Measurements from ENCODE around the gene GMIP.

GMIP gene, protein sequence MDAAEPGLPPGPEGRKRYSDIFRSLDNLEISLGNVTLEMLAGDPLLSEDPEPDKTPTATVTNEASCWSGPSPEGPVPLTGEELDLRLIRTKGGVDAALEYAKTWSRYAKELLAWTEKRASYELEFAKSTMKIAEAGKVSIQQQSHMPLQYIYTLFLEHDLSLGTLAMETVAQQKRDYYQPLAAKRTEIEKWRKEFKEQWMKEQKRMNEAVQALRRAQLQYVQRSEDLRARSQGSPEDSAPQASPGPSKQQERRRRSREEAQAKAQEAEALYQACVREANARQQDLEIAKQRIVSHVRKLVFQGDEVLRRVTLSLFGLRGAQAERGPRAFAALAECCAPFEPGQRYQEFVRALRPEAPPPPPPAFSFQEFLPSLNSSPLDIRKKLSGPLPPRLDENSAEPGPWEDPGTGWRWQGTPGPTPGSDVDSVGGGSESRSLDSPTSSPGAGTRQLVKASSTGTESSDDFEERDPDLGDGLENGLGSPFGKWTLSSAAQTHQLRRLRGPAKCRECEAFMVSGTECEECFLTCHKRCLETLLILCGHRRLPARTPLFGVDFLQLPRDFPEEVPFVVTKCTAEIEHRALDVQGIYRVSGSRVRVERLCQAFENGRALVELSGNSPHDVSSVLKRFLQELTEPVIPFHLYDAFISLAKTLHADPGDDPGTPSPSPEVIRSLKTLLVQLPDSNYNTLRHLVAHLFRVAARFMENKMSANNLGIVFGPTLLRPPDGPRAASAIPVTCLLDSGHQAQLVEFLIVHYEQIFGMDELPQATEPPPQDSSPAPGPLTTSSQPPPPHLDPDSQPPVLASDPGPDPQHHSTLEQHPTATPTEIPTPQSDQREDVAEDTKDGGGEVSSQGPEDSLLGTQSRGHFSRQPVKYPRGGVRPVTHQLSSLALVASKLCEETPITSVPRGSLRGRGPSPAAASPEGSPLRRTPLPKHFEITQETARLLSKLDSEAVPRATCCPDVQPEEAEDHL

GRCh38 chr19:19643158-19644053 lies at the start of gene GMIP:
Gene GMIP (minus strand): TSS chr19:19643657. CDS start chr19:19643529, 128 bp downstream.
- no peak for TF ChIP-seq TCF12 (IDR thresholded peaks at IDR 0.05; ENCODE audit: low read depth)
- TF ChIP-seq, protein P1, sequence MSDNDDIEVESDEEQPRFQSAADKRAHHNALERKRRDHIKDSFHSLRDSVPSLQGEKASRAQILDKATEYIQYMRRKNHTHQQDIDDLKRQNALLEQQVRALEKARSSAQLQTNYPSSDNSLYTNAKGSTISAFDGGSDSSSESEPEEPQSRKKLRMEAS (IDR thresholded peaks at IDR 0.05): 0 out of 2 replicates have a peak, but pooled peaks have one; percentile 33
- peak; percentile 73 for TF ChIP-seq RAD21 (IDR thresholded peaks at IDR 0.05; ENCODE audit: low read depth)
- TF ChIP-seq EGR1 (IDR thresholded peaks at IDR 0.05): 0 out of 2 replicates have a peak, but pooled peaks have one; percentile 31
- TF ChIP-seq YY1 (IDR thresholded peaks at IDR 0.05; ENCODE audit: low read depth): no peak
- TF ChIP-seq, protein P2, sequence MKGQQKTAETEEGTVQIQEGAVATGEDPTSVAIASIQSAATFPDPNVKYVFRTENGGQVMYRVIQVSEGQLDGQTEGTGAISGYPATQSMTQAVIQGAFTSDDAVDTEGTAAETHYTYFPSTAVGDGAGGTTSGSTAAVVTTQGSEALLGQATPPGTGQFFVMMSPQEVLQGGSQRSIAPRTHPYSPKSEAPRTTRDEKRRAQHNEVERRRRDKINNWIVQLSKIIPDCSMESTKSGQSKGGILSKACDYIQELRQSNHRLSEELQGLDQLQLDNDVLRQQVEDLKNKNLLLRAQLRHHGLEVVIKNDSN (IDR thresholded peaks at IDR 0.05): no peak
- no peak for TF ChIP-seq CEBPB (IDR thresholded peaks at IDR 0.05)
- TF ChIP-seq TAF1 (IDR thresholded peaks at IDR 0.05; ENCODE audit: low read depth): peak; percentile 26; the same call in 1 of the 2 replicates
- no peak for TF ChIP-seq TEAD4 (IDR thresholded peaks at IDR 0.05)
- no peak for TF ChIP-seq FOXM1 (IDR thresholded peaks at IDR 0.05; ENCODE audit: borderline replicate concordance, low read depth)
- TF ChIP-seq EP300 (IDR thresholded peaks at IDR 0.05; ENCODE audit: borderline replicate concordance): no peak
- TF ChIP-seq, protein P3, sequence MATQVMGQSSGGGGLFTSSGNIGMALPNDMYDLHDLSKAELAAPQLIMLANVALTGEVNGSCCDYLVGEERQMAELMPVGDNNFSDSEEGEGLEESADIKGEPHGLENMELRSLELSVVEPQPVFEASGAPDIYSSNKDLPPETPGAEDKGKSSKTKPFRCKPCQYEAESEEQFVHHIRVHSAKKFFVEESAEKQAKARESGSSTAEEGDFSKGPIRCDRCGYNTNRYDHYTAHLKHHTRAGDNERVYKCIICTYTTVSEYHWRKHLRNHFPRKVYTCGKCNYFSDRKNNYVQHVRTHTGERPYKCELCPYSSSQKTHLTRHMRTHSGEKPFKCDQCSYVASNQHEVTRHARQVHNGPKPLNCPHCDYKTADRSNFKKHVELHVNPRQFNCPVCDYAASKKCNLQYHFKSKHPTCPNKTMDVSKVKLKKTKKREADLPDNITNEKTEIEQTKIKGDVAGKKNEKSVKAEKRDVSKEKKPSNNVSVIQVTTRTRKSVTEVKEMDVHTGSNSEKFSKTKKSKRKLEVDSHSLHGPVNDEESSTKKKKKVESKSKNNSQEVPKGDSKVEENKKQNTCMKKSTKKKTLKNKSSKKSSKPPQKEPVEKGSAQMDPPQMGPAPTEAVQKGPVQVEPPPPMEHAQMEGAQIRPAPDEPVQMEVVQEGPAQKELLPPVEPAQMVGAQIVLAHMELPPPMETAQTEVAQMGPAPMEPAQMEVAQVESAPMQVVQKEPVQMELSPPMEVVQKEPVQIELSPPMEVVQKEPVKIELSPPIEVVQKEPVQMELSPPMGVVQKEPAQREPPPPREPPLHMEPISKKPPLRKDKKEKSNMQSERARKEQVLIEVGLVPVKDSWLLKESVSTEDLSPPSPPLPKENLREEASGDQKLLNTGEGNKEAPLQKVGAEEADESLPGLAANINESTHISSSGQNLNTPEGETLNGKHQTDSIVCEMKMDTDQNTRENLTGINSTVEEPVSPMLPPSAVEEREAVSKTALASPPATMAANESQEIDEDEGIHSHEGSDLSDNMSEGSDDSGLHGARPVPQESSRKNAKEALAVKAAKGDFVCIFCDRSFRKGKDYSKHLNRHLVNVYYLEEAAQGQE (IDR thresholded peaks at IDR 0.05; ENCODE audit: low read depth): no peak
- no peak for TF ChIP-seq CREB1 (IDR thresholded peaks at IDR 0.05; ENCODE audit: low read depth)
- no peak for TF ChIP-seq NFIC (IDR thresholded peaks at IDR 0.05)
- peak; percentile 99 for TF ChIP-seq ZBTB7A (IDR thresholded peaks at IDR 0.05; ENCODE audit: low read depth)

GRCh38 chr19:19691683-19692082 lies 48.2 kb upstream of the GMIP start:
- no peak for TF ChIP-seq CREB1 (IDR thresholded peaks at IDR 0.05; ENCODE audit: low read depth)

- no peak for TF ChIP-seq EP300 (IDR thresholded peaks at IDR 0.05; ENCODE audit: borderline replicate concordance)
- no peak for TF ChIP-seq FOXM1 (IDR thresholded peaks at IDR 0.05; ENCODE audit: borderline replicate concordance, low read depth)
- no peak for TF ChIP-seq YY1 (IDR thresholded peaks at IDR 0.05; ENCODE audit: low read depth)
Observed at GRCh38 chr19:19687090-19687489, 43.6 kb upstream of the GMIP start.

GRCh38 chr19:19686580-19686979 lies 43.1 kb upstream of the GMIP start:
- TF ChIP-seq FOXM1 (IDR thresholded peaks at IDR 0.05; ENCODE audit: borderline replicate concordance, low read depth) (no peak), EGR1 (IDR thresholded peaks at IDR 0.05) (no peak), RAD21 (IDR thresholded peaks at IDR 0.05; ENCODE audit: low read depth) (no peak), ZBTB7A (IDR thresholded peaks at IDR 0.05; ENCODE audit: low read depth) (no peak), NFIC (IDR thresholded peaks at IDR 0.05) (no peak), EP300 (IDR thresholded peaks at IDR 0.05; ENCODE audit: borderline replicate concordance) (no peak), TCF12 (IDR thresholded peaks at IDR 0.05; ENCODE audit: low read depth) (no peak), TAF1 (IDR thresholded peaks at IDR 0.05; ENCODE audit: low read depth) (no peak), TEAD4 (IDR thresholded peaks at IDR 0.05) (no peak), YY1 (IDR thresholded peaks at IDR 0.05; ENCODE audit: low read depth) (no peak), CREB1 (IDR thresholded peaks at IDR 0.05; ENCODE audit: low read depth) (no peak), CEBPB (IDR thresholded peaks at IDR 0.05) (no peak)
- TF ChIP-seq, protein P2 (IDR thresholded peaks at IDR 0.05): no peak
- TF ChIP-seq, protein P1 (IDR thresholded peaks at IDR 0.05): no peak
- TF ChIP-seq, protein P3 (IDR thresholded peaks at IDR 0.05; ENCODE audit: low read depth): no peak

All from Ishikawa (cell line).